Thyroid gland (tissue), 4 donors: Measurements from ENCODE around the gene OR2AT4.

Experiments used
- POLR2A ChIP-seq, 2 donors: fragments of 450-650 bp; IDR thresholded peaks; one replicate each; pipeline ENCODE4 v1.6.1; 2017; ENCODE audit warnings: antibody characterized with exemption in 2 of 2, mild to moderate bottlenecking in 2 of 2, moderate library complexity in 1 of 2
- TF ChIP-seq, protein P1 (sequence below), 6 experiments: fragments of 200-600 bp in 3 of 6; fragments of 450-650 bp in 3 of 6; sonication (generic) in 3 of 6; IDR thresholded peaks; one replicate each; pipeline ENCODE4 v1.5.1; 2016 to 2019; ENCODE audit warnings: antibody characterized with exemption in 6 of 6, mild to moderate bottlenecking in 2 of 6, inconsistent platforms in 1 of 6, moderate library complexity in 1 of 6

DNA sequence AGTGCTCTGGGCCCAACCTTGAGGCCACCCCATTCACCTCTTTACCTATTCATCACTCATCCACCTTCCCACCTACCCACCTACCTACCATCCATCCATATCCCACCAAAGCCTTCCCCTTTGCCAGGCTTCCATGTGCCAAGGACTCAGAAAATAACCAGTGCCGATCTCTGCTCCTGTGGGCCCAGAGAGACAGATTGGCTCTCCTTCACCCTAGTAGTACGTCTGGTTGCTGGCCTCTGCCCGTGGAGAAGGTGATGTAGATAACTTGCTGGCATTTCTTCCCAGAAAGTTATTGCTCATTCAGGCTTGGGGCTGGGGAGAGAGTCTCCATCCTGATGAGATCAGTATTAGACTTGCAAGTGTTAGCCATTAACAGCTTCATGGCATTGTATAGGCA is 62.8 kb downstream of the OR2AT4 start:
- TF ChIP-seq, protein P1, sequence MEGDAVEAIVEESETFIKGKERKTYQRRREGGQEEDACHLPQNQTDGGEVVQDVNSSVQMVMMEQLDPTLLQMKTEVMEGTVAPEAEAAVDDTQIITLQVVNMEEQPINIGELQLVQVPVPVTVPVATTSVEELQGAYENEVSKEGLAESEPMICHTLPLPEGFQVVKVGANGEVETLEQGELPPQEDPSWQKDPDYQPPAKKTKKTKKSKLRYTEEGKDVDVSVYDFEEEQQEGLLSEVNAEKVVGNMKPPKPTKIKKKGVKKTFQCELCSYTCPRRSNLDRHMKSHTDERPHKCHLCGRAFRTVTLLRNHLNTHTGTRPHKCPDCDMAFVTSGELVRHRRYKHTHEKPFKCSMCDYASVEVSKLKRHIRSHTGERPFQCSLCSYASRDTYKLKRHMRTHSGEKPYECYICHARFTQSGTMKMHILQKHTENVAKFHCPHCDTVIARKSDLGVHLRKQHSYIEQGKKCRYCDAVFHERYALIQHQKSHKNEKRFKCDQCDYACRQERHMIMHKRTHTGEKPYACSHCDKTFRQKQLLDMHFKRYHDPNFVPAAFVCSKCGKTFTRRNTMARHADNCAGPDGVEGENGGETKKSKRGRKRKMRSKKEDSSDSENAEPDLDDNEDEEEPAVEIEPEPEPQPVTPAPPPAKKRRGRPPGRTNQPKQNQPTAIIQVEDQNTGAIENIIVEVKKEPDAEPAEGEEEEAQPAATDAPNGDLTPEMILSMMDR (IDR thresholded peaks at IDR 0.05): no peak
- no peak for TF ChIP-seq POLR2A (IDR thresholded peaks at IDR 0.05)
